ENCODE data around the gene PLEKHN1. TPM values are rescaled to one million over a fixed set of nuclear protein-coding genes. Genes with fewer than 3 reads are reported as not detected.
"Not testable (repeated sequence)": the region's sequence is repeated elsewhere in the genome, so short reads cannot be mapped to it uniquely, and the experiment has no call there.

The PLEKHN1 gene
- total RNA-seq, 1 experiment from 2014 or later: not detected

GRCh38 chr1:1018321-1018685 lies 52.0 kb downstream of the PLEKHN1 start:
- H3K9me3 ChIP-seq (ENCODE audit: low read depth, low read length, poor library complexity, severe bottlenecking); POLR2A ChIA-PET (ENCODE audit: low non-redundant PET); DNase-seq (ENCODE audit: low spot score); H3K27me3 ChIP-seq (replicated peaks; ENCODE audit: insufficient read depth, low read depth, low read length, poor library complexity); BruUV-seq (replicated peaks); H3K27ac ChIP-seq (ENCODE audit: low read depth, low read length, poor library complexity, severe bottlenecking); CTCF ChIA-PET; H3K4me3 ChIP-seq (ENCODE audit: low read depth, low read length, poor library complexity, severe bottlenecking); H3K36me3 ChIP-seq (ENCODE audit: insufficient read depth, low read length, poor library complexity, severe bottlenecking); intact Hi-C loops (cut with micrococcal nuclease; ENCODE audit: unreplicated experiment): not testable (repeated sequence)
- peaks cover 42% of the 10 kb centered on the region for H3K4me1 ChIP-seq (ENCODE audit: insufficient read depth, low read length, poor library complexity, severe bottlenecking)

- H3K4me1 ChIP-seq (ENCODE audit: insufficient read depth, low read length, poor library complexity, severe bottlenecking): peaks cover 44% of the 10 kb centered on the region
- no peak overlapping the region for H3K27ac ChIP-seq (ENCODE audit: low read depth, low read length, poor library complexity, severe bottlenecking)
- ChIA-PET CTCF (interaction anchor here (0.6 to 1.1 kb wide), 6 partner anchors 13 to 138 kb away, joined by 3 to 10 read pairs (median 3); no protein-coding TSS in a partner anchor), POLR2A (ENCODE audit: low non-redundant PET) (no interaction called here)
- no peaks in the 10 kb centered on the region for H3K36me3 ChIP-seq (ENCODE audit: insufficient read depth, low read length, poor library complexity, severe bottlenecking)
- peak overlapping the region; percentile 42 for H3K4me3 ChIP-seq (ENCODE audit: low read depth, low read length, poor library complexity, severe bottlenecking)
- no peaks in the 10 kb centered on the region for H3K9me3 ChIP-seq (ENCODE audit: low read depth, low read length, poor library complexity, severe bottlenecking)
- no TSS peak for BruUV-seq (replicated peaks)
- peak; percentile 88 for DNase-seq (ENCODE audit: low spot score)
- TF ChIP-seq EZH2 (IDR thresholded peaks at IDR 0.05; ENCODE audit: borderline replicate concordance, low read depth, low read length, poor library complexity, severe bottlenecking) (no peak), CTCF (conservative IDR thresholded peaks at IDR 0.05; ENCODE audit: low read depth, low read length) (peak; percentile 50)
- intact Hi-C loops (cut with micrococcal nuclease; ENCODE audit: unreplicated experiment): no loop called here
- H3K27me3 ChIP-seq (replicated peaks; ENCODE audit: insufficient read depth, low read depth, low read length, poor library complexity): no peaks in the 10 kb centered on the region
Observed at GRCh38 chr1:1019122-1019999, 53.1 kb downstream of the PLEKHN1 start.

GRCh38 chr1:1020000-1020404 lies 53.7 kb downstream of the PLEKHN1 start, which contains the start of gene AGRN:
Gene AGRN, plus strand, starts transcription at chr1:1020120. Its CDS starts 53 bp downstream, at chr1:1020173.
- H3K27me3 ChIP-seq (replicated peaks; ENCODE audit: insufficient read depth, low read depth, low read length, poor library complexity): no peaks in the 10 kb centered on the region
- peaks cover 44% of the 10 kb centered on the region for H3K4me1 ChIP-seq (ENCODE audit: insufficient read depth, low read length, poor library complexity, severe bottlenecking)
- ChIA-PET CTCF (interaction anchor here (0.6 to 1.1 kb wide), 3 partner anchors 13 to 49 kb away, joined by 3 to 7 read pairs (median 4); no protein-coding TSS in a partner anchor), POLR2A (ENCODE audit: low non-redundant PET) (no interaction called here)
- H3K4me3 ChIP-seq (ENCODE audit: low read depth, low read length, poor library complexity, severe bottlenecking): peak within 1 kb of the TSS; percentile 74
- H3K36me3 ChIP-seq (ENCODE audit: insufficient read depth, low read length, poor library complexity, severe bottlenecking): no peaks in the 10 kb centered on the region
- DNase-seq (ENCODE audit: low spot score): no peak
- H3K27ac ChIP-seq (ENCODE audit: low read depth, low read length, poor library complexity, severe bottlenecking): peak within 1 kb of the TSS; percentile 76
- no peak for TF ChIP-seq EZH2 (IDR thresholded peaks at IDR 0.05; ENCODE audit: borderline replicate concordance, low read depth, low read length, poor library complexity, severe bottlenecking)
- no peak for TF ChIP-seq CTCF (conservative IDR thresholded peaks at IDR 0.05; ENCODE audit: low read depth, low read length)
- H3K9me3 ChIP-seq (ENCODE audit: low read depth, low read length, poor library complexity, severe bottlenecking): no peaks in the 10 kb centered on the region
- intact Hi-C loops (cut with micrococcal nuclease; ENCODE audit: unreplicated experiment): loop anchor here (10.0 kb wide), 1 partner anchor 285 kb away; the partner anchor contains the start of genes ACAP3 and PUSL1
- BruUV-seq (replicated peaks): no TSS peak

Data from A673 (cell line).